LNCaP clone FGC (cell line): ENCODE results near the gene SYNPR.

Experiments used
- DNase-seq: peaks from one replicate; pipeline ENCODE4 v3.0.0-alpha.2; 2011; ENCODE audit warnings: low read depth
- H3K4me3 ChIP-seq: 2 replicates; pipeline ENCODE4 v1.5.1; 2011; ENCODE audit warnings: mild to moderate bottlenecking, low read depth, low read length, control low read depth
- TF ChIP-seq, protein P1 (sequence below): IDR thresholded peaks from 2 replicates; pipeline ENCODE4 v1.5.1; 2012; ENCODE audit warnings: mild to moderate bottlenecking; ENCODE audit not compliant: control insufficient read depth, insufficient read depth; ENCODE audit errors: extremely low read depth

SYNPR gene

DNA sequence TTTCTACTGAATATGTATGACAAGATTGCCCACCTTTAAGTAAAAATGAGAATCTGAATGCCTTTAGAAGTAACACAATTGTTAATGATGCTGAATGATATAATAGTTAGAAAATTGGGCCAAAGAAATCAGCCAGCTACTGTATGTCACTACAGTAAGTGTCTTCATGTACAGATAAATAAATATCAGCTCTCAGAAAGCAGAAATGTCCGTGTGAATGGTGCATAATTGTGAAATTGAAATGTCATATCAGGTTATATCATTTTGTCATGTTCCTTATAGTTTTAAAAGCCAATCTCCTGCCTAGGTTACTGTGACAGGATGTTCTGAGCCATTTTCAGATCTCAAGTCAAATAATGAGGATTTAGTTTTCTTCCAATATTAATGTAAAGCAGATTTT is 283.8 kb downstream of the SYNPR start:
- no peak for DNase-seq
- TF ChIP-seq, protein P1, sequence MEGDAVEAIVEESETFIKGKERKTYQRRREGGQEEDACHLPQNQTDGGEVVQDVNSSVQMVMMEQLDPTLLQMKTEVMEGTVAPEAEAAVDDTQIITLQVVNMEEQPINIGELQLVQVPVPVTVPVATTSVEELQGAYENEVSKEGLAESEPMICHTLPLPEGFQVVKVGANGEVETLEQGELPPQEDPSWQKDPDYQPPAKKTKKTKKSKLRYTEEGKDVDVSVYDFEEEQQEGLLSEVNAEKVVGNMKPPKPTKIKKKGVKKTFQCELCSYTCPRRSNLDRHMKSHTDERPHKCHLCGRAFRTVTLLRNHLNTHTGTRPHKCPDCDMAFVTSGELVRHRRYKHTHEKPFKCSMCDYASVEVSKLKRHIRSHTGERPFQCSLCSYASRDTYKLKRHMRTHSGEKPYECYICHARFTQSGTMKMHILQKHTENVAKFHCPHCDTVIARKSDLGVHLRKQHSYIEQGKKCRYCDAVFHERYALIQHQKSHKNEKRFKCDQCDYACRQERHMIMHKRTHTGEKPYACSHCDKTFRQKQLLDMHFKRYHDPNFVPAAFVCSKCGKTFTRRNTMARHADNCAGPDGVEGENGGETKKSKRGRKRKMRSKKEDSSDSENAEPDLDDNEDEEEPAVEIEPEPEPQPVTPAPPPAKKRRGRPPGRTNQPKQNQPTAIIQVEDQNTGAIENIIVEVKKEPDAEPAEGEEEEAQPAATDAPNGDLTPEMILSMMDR = no peak
- no peak overlapping the region for H3K4me3 ChIP-seq

GRCh38 chr3:63562323-63562722 is 284.2 kb downstream of the SYNPR start:
- TF ChIP-seq, protein P1 = no peak
- no peak for DNase-seq
- H3K4me3 ChIP-seq = no peak overlapping the region

- H3K4me3 ChIP-seq = no peak overlapping the region
- TF ChIP-seq, protein P1 = no peak
- DNase-seq = no peak
Measured at GRCh38 chr3:63563572-63563971, 285.5 kb downstream of the SYNPR start.

DNA sequence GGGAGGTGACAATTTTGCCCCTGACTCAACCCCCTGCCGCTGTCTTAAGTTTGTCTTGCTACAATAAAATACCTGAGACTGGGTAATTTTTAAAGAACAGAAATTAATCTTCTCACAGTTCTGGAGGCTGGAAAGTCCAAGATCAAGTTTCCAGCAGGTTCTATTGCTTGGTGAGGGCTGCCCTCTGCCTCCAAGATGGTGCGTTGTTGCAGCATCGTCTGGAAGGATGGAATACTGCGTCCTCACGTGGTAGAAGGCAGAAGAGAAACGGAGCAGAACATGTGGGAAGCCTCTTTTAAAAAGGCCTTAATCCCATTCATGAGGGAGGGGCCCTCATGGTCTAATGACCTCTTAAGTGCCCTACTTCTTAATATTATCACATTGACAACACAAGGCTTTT is 287.1 kb downstream of the SYNPR start:
- DNase-seq = no peak
- TF ChIP-seq, protein P1 = 0 out of 2 replicates have a peak, but pooled peaks have one; percentile 10
- H3K4me3 ChIP-seq = no peak overlapping the region

- DNase-seq = no peak
- no peak overlapping the region for H3K4me3 ChIP-seq
- TF ChIP-seq, protein P1 = no peak
Measured at GRCh38 chr3:63571682-63572081, 293.6 kb downstream of the SYNPR start.

GRCh38 chr3:63576846-63577245 is 298.7 kb downstream of the SYNPR start:
- DNase-seq = peak; percentile 7
- TF ChIP-seq, protein P1 = no peak
- H3K4me3 ChIP-seq = no peak overlapping the region

DNA sequence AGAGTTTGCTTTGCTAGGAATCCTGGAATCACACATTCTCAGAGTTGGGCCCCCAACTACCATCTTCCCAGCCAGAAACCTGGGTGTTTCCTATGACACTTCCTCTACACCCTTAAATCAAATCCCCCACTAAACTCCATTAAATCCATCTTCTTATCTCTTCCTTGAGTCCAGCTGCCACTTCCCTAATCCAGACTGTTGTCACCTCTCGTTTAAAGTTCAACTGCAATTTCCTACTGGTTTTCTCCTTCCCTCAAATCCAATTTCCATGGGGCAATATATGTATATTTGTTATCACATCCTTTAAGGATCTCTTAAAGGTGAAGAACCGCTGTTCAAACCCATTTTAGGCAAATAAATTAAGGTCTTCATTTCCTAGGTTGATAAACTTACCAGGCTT is 300.8 kb downstream of the SYNPR start:
- no peak for DNase-seq
- H3K4me3 ChIP-seq = no peak overlapping the region
- TF ChIP-seq, protein P1 = no peak
